Kidney (tissue), 14 donors: ENCODE measurements around the gene PSMB4. TPM values are rescaled to one million over a fixed set of nuclear protein-coding genes. Genes with fewer than 3 reads are reported as not detected.
"Not testable (repeated sequence)": the region's sequence is repeated elsewhere in the genome, so short reads cannot be mapped to it uniquely, and the experiment has no call there.

Experiments used
- DNase-seq, 5 donors: peaks; one replicate each; pipeline ENCODE4 v3.0.0-alpha.2; 2013 to 2020
- FAIRE-seq: peaks from 2 replicates; lab custom pipeline; 2012; peaks lifted over from hg19 to GRCh38; lab: Jason Lieb, UNC
- H3K27ac ChIP-seq, 2 donors: one replicate each; pipeline ENCODE4 v1.7.0; 2013; ENCODE audit warnings: low read depth in 2 of 2, low read length in 2 of 2, inconsistent platforms in 1 of 2
- H3K27me3 ChIP-seq: one replicate; pipeline ENCODE4 v1.7.1; 2013; ENCODE audit warnings: low read length, inconsistent platforms; ENCODE audit not compliant: control insufficient read depth, insufficient read depth
- H3K36me3 ChIP-seq, 3 donors: one replicate each; pipeline versions ENCODE4 v1.7.0 to v1.7.1; 2013; ENCODE audit warnings: low read length in 3 of 3, control low read depth in 1 of 3, inconsistent platforms in 1 of 3; ENCODE audit not compliant: insufficient read depth in 3 of 3, control insufficient read depth in 2 of 3
- H3K4me1 ChIP-seq, 3 donors: one replicate each; pipeline versions ENCODE4 v1.7.0 to v1.7.1; 2013; ENCODE audit warnings: low read length in 3 of 3, inconsistent platforms in 1 of 3, low read depth in 1 of 3; ENCODE audit not compliant: control insufficient read depth in 2 of 3, insufficient read depth in 2 of 3
- H3K4me3 ChIP-seq, 3 donors: one replicate each; pipeline versions ENCODE4 v1.7.0 to v1.8.1; 2013; ENCODE audit warnings: low read length in 3 of 3, control low read depth in 1 of 3, inconsistent platforms in 1 of 3
- H3K9ac ChIP-seq, 3 donors: one replicate each; pipeline versions ENCODE4 v1.7.0 to v1.7.1; 2013; ENCODE audit warnings: low read length in 3 of 3, control low read depth in 1 of 3, inconsistent platforms in 1 of 3
- H3K9me3 ChIP-seq, 3 donors: one replicate each; pipeline versions ENCODE4 v1.7.0 to v1.7.1; 2013; ENCODE audit warnings: low read length in 3 of 3, control low read depth in 1 of 3, inconsistent platforms in 1 of 3; ENCODE audit not compliant: control insufficient read depth in 2 of 3, insufficient read depth in 1 of 3
- CTCF ChIP-seq: IDR thresholded peaks from 3 replicates; pipeline ENCODE4 v1.5.1; 2012; ENCODE audit warnings: mild to moderate bottlenecking, moderate library complexity, borderline replicate concordance; ENCODE audit not compliant: insufficient read depth; ENCODE audit errors: extremely low read depth
- intact Hi-C: fragments of 100-400 bp; cut with DNase I; formaldehyde crosslinking; loops from one replicate; pipeline ENCODE4 v1.11.1; 2022
- polyA plus RNA-seq: library from polyadenylated mRNA; stranded (reverse); fragments of 350-450 nt; fragmentation: Illumina TruSeq; extraction: RNeasy Lipid Tissue Mini Kit (QIAGEN cat#74804); gene quantifications from one replicate; pipeline ENCODE4 v1.2.3, GENCODE V29; 2014; ENCODE audit warnings: low read depth, low replicate concordance; ENCODE audit not compliant: insufficient read depth
- total RNA-seq: library from RNA; stranded (reverse); fragmentation: NEBNext Ultra II Directional; extraction: Animal tissue kit (Norgen Biotek cat#: 25700); gene quantifications from one replicate; pipeline ENCODE4 v1.2.1, GENCODE V29; 2021
- donor health status: control.
- donor health status: control.
- donor health status: control.
- donor health status: control.
- donor health status: control.
- donor health status: DM: yes; HTN: yes; CAD: no.
- donor health status: Normal renal cell carcinoma (clear cell type).

The PSMB4 gene
- total and polyA plus RNA-seq, 2 donors from 2014 or later: 212 to 436 TPM

GRCh38 chr1:151386002-151386401 is 13.4 kb upstream of the PSMB4 start:
- Histone ChIP-seq H3K4me1 (no peaks in the 10 kb centered on the region), H3K9ac (no peak overlapping the region), H3K36me3 (no peaks in the 10 kb centered on the region), H3K9me3 (no peaks in the 10 kb centered on the region), H3K27me3 (no peaks in the 10 kb centered on the region), H3K4me3 (no peak overlapping the region), H3K27ac (no peak overlapping the region)
- TF ChIP-seq CTCF: no peak
- no peak for DNase-seq
- no peak for FAIRE-seq
- intact Hi-C loops: no loop called here

- H3K36me3 ChIP-seq, FAIRE-seq, intact Hi-C loops, H3K27ac ChIP-seq, H3K4me3 ChIP-seq, H3K4me1 ChIP-seq, H3K9me3 ChIP-seq, DNase-seq, H3K9ac ChIP-seq, H3K27me3 ChIP-seq: not testable (repeated sequence)
These were observed 8.9 kb upstream of the PSMB4 start for GRCh38 chr1:151390221-151391078.

GRCh38 chr1:151391079-151391563 is 8.3 kb upstream of the PSMB4 start:
- FAIRE-seq: no peak
- TF ChIP-seq CTCF: no peak
- intact Hi-C loops: no loop called here
- H3K27me3 ChIP-seq: no peaks in the 10 kb centered on the region
- H3K36me3 ChIP-seq: no peaks in the 10 kb centered on the region
- H3K4me3 ChIP-seq: no peak overlapping the region
- H3K27ac ChIP-seq: no peak overlapping the region
- H3K9me3 ChIP-seq: no peaks in the 10 kb centered on the region
- no peaks in the 10 kb centered on the region for H3K4me1 ChIP-seq
- no peak for DNase-seq
- H3K9ac ChIP-seq: no peak overlapping the region

GRCh38 chr1:151393583-151393982 is 5.8 kb upstream of the PSMB4 start:
- H3K9me3 ChIP-seq: no peaks in the 10 kb centered on the region
- intact Hi-C loops: no loop called here

GRCh38 chr1:151396265-151396664 is 3.1 kb upstream of the PSMB4 start:
- H3K27me3 ChIP-seq, intact Hi-C loops, H3K4me3 ChIP-seq, H3K36me3 ChIP-seq, H3K9ac ChIP-seq, H3K9me3 ChIP-seq, H3K27ac ChIP-seq, H3K4me1 ChIP-seq, DNase-seq, FAIRE-seq: not testable (repeated sequence)

More at GRCh38 chr1:151393583-151393982, 5.8 kb upstream of the PSMB4 start:
- Histone ChIP-seq H3K4me1 (peaks cover 0 to 4% (median 0%) of the 10 kb centered on the region in 3 donors), H3K4me3 (no peak overlapping the region), H3K9ac (no peak overlapping the region), H3K36me3 (no peaks in the 10 kb centered on the region), H3K27ac (no peak overlapping the region), H3K27me3 (no peaks in the 10 kb centered on the region)
- no peak for TF ChIP-seq CTCF
- DNase-seq (no peak), FAIRE-seq (no peak)
